IPS-18c (cell line): ENCODE data around the gene SPIRE2.

Experiments
- H3K4me3 ChIP-seq: 2 replicates; pipeline ENCODE4 v1.7.0; 2013; ENCODE audit warnings: low read depth, mild to moderate bottlenecking, low read length, moderate library complexity; ENCODE audit not compliant: insufficient read depth
- H3K9me3 ChIP-seq: one replicate; pipeline ENCODE4 v1.6.1; 2013; ENCODE audit warnings: mild to moderate bottlenecking, low read length, moderate library complexity; ENCODE audit not compliant: control insufficient read depth, insufficient read depth

The SPIRE2 gene

DNA sequence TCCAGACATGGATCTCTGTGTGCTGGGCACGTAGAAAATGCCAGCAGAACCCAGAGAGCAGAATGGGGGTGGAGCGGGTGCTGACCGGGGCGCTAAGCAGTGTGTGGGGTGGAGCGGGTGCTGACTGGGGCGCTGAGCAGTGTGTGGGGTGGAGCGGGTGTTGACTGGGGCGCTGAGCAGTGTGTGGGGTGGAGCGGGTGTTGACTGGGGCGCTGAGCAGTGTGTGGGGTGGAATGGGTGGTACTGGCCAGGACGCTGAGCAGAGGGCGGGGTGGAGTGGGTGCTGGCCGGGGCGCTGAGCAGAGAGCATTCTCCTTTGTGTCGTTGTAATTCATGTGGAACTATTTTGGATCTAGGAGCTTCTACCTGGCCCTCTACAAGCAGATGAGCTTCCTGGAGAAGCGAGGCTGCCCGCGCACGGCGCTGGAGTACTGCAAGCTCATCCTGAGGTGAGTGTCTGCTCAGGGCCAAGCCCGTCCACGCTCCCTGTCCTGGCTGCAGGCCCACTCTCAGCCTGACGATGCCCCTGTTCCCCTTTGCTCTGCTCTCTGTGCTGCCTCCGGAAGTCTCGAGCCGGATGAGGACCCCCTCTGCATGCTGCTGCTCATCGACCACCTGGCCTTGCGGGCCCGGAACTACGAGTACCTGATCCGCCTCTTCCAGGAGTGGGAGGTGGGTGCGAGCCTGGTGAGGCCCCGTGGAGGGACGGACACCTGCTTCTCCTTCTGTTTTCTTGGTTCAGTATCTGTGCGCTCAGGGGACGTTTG lies 70.1 kb downstream of the SPIRE2 start:
- Histone ChIP-seq H3K9me3 (peaks cover 2% of the 10 kb centered on the region), H3K4me3 (no peak overlapping the region)

DNA sequence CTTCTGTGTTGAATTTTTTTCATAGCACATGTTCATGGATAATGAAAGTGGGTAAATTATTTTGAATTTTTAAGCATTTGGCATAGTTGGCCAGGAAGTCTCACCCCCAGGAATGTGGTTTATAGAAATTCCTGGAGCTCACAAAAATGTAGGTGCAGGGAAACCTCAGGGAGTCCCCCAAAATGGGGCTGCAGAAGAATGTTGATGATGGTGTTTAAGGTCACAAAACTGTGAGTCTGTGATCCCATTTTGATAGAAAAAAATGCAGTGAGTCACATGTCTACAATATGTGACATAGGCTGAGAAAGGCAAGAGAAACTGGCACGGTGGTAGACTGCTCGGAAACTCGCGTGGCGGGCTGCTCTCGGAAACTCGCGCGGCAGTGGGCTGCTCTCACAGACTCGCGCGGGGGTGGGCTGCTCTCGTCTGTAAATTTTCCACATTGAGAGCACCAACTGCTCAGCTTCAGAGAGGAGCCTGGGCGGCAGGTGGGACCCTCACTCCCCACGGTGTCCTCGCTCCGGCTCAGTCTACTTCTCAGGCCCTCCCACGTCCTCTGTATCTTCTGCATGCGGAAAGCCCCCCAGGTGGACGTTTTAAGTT lies 71.7 kb downstream of the SPIRE2 start:
- H3K9me3 ChIP-seq = no peaks in the 10 kb centered on the region
- no peak overlapping the region for H3K4me3 ChIP-seq

DNA sequence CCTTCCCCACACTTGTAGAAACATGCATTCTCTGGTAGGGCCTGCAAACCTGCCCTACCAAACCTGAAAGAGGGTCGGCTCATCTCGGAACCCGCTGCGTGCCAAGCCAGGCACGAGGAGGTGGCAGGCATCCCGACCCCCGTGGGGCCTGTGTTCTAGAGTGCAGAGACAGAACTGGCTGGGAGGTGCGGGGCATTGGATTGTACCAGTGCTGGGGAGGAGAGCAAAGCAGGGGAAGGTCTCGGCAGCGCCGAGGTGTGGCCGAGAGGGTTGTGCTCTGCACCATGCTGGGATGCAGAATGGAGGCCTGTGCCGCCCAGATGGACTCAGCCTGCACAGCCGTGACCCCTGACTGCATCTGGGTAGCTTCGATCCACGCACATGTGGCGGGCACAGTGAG lies 72.6 kb downstream of the SPIRE2 start:
- H3K4me3 ChIP-seq = no peak overlapping the region
- H3K9me3 ChIP-seq = no peaks in the 10 kb centered on the region

DNA sequence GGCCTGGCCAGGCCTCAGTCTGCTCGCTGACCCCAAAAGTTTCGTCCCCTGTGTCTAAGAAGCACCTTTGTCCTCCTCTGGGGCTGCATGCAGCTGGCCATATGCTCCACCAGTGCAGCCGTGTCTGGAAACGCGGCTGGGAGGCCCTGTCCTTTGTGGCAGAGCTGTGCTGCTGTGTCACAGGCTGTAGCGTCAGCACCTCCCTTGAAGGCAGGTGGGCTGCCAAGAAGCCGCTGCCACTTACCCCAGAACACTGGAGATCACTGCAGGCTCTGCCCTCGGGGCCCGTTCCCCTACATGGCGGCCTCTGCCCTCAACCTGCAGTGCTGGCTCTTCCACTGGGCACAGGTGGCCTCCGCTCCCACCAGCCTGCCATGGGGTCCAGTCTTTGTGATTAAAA lies 74.7 kb downstream of the SPIRE2 start:
- Histone ChIP-seq H3K4me3 (no peak overlapping the region), H3K9me3 (peaks cover 3% of the 10 kb centered on the region)

DNA sequence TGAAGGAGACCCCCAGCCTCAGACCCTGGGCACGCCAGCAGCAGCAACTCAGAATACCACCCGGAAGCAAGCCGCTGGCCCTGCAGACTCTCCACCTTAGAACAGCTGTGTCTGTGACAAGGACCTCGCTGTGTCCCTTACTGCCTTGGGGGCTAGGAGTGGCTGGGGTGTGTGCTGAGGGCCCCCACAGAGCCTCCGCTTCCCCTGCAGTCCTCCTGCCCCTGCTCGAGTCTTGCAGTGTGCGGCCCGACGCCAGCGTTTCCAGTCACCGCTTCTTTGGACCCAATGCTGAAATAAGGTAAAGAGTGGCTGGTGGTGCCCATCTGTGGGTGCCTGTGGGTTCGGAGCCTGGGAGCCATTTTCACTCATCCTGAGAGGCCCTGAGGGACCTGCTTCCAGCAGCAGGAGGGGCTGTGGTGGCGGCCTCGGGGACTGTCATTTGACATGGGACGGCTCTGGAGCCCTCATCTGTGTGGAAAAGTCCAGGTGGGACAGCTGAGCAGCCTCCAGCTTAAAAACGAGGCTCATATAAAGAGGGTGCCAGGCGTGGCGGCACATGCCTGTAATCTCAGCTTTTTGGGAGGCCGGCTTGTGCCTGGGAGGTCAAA lies 75.7 kb downstream of the SPIRE2 start:
- Histone ChIP-seq H3K4me3 (no peak overlapping the region), H3K9me3 (peaks cover 3% of the 10 kb centered on the region)

DNA sequence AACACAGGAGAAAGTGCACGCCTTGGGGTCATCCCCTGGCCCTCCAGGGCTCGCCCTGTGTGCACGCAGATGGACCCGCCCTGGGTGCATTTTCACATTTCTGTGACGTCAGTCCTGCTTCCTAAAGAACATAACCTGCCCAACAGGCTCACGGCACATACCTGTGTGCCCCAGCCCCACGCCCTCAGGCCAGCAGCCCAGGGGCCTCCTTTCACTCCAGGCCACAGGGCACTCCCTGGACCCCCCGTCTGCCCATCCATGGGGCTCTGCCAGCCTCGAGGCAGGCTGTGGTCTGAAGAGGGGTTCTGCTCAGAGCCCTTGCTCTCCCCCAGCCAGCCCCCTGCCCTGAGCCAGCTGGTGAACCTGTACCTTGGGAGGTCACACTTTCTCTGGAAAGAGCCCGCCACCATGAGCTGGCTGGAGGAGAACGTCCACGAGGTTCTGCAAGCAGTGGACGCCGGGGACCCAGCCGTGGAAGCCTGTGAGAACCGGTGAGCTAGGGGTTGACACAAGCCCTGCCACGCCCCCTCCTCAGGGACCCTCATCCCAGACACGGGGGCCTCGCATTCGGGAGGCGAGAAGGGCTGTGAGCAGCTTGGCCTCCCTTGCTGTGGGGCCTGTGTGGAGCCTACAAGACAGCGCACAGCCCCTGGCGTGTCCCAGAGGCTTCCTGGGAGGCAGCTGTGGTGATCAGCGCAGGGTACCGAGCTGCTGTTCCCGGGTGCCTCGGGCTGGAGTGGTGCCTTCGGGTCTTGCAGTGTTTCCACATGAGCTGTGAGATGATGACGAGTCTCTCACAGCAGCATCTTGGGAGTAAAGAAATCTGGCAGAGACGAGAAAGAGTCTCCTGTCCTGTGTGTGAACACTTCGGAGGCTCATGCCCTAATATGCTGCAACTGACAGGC lies 76.6 kb downstream of the SPIRE2 start:
- peaks cover 3% of the 10 kb centered on the region for H3K9me3 ChIP-seq
- no peak overlapping the region for H3K4me3 ChIP-seq

DNA sequence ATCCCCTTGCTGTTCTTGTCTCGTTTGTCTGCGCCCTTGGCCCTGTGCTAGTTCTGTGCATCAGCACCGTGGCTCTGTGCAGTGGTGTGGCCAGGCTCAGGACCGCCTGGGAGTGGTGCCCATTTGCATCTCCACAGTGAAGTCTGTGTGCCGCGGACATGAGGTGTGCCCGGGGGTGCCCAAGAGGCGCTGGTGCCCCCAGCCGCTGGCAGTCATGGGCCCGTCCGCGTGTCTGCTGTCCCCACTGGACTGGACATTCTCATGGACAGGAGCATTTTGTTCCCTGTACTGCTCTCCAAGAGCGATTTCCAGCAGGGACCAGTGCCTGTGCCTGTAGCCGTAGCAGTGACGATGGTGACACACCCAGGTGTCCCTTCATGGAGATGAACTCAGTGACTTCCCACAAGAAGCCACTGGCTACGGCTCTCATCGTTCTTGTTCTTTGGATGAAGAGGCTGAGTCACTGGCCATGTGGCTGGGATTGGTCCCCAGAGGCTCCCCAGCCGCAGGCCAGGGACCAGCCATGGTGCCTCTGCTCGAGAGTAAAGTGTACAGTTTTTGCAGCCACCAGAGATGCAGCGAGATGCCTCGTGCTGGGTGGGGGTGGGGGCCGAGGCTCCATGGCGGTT lies 77.3 kb downstream of the SPIRE2 start:
- peaks cover 3% of the 10 kb centered on the region for H3K9me3 ChIP-seq
- H3K4me3 ChIP-seq = no peak overlapping the region

DNA sequence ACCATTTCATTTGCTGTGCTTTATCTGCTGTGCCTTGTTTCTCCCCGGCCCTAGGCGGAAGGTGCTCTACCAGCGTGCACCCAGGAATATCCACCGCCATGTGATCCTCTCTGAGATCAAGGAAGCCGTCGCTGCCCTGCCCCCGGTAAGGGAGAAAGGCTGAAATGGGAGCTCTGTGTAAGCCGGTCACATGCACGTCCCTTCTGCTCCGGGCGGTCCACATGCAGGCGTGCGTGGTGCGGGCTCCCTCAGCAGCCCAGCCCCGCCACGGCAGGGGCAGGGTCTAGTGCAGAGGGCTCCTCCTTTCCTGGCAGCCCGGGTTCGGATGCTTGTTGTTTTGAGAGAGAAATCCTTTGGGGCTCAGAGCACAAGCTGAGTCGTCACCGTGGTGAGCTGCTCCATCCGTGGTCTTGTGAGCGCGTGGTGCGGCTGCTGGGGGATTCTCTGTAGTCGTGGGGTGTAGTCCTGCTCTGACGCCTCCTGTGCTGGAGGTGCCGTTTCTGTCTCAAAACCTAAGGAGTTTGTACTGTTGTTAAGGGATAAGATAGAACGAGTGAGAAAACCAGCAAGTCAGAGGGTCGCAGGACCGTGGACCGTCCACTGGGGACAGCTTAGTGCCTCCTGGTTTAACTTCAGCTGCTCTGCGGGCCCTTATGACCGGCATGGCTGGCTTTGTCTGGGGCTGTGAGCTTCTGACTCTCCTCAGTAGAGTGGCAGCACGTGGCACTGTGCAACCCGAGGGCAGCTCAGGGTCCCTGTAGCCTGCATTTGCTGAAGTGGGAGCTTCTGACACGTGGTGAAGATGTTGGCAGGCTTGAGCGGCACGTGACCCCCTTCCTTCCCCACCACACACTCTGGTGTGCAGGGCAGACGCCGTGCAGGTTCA lies 78.1 kb downstream of the SPIRE2 start:
- Histone ChIP-seq H3K9me3 (peaks cover 3% of the 10 kb centered on the region), H3K4me3 (no peak overlapping the region)

DNA sequence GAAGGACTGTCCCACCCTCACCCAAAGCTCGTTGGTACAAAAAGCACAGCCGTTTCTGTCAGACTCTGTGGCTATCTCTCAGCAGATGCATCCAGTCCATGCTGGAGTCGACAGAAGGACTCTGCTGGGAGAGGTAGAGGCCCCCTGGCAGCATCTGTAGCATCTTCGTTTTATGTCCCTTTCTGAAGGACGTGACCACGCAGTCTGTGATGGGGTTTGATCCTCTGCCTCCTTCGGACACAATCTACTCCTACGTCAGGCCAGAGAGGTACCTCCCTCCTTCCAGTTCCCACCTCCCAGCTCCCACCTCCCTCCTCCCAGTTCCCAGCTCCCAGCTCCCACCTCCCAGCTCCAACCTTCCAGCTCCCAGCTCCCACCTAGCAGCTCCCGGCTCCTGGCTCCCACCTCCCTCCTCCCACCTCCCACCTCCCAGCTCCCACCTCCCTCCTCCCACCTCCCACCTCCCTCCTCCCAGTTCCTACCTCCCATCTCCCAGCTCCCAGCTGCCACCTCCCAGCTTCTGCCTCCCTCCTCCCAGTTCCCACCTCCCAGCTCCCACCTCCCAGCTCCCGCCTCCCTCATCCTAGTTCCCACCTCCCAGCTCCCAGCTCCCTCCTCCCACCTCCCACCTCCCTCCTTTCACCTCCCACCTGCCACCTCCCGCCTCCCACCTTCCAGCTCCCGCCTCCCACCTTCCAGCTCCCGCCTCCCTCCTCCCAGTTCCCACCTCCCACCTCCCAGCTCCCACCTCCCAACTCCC lies 79.0 kb downstream of the SPIRE2 start:
- H3K4me3 ChIP-seq = no peak overlapping the region

DNA sequence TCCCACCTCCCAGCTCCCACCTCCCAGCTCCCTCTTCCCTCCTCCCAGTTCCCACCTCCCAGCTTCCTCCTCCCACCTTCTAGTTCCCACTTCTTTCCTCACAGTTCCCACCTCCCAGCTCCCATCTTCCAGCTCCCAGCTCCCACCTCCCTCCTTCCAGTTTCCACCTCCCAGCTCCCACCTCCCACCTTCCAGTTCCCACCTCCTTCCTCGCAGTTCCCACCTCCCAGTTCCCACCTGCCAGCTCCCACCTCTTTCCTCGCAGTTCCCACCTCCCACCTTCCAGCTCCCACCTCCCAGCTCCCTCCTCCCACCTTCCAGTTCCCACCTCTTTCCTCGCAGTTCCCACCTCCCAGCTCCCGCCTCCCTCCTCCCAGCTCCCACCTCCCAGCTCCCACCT lies 80.0 kb downstream of the SPIRE2 start:
- H3K4me3 ChIP-seq = no peak overlapping the region
- peaks cover 3% of the 10 kb centered on the region for H3K9me3 ChIP-seq

More for the DNA sequence above, 79.0 kb downstream of the SPIRE2 start:
- peaks cover 3% of the 10 kb centered on the region for H3K9me3 ChIP-seq

DNA sequence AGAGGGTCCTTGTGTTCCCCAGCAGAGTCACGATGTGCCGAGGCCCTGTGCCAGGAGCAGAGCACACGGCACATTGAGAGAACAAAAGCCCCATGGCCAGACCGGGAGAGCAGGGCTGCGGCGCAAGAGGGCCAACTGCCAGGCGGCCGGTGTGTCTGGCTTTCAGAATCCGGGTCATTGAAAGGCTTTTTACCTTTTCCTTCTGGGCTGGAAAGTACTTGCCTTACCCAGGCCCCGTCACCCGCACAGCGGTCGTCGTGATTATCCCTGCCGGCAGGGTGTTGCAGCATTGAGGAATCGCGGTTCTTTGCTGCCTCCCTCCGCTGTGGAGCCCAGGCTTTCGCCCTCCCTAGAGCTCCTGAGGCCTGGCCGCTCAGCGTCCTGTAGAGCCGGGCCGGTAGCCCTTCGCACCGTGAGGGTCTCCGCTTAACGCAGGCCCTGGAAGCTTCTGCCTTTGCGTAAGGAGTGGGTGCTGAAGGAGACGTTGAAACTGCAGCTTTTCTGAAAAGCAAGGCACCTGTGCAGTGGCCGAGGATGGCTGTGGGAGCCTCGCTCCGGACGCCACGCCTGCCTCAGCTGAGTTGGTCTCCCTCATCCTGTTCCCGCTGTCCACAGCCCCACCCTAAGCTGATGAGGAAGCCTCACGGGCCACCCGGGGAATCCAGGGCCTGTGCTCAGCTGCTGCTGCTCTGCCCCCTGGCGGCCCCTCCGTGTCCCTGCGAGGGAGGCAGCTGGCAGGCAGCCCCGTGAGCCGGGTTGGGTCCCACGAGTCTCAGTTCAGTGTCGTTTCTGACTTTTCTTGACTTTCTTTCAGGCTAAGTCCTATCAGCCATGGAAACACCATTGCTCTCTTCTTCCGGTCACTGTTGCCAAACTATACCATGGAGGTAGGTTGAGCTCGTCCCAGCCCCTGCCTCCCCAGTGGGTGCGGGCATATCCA lies 81.8 kb downstream of the SPIRE2 start:
- Histone ChIP-seq H3K4me3 (no peak overlapping the region), H3K9me3 (peaks cover 3% of the 10 kb centered on the region)

DNA sequence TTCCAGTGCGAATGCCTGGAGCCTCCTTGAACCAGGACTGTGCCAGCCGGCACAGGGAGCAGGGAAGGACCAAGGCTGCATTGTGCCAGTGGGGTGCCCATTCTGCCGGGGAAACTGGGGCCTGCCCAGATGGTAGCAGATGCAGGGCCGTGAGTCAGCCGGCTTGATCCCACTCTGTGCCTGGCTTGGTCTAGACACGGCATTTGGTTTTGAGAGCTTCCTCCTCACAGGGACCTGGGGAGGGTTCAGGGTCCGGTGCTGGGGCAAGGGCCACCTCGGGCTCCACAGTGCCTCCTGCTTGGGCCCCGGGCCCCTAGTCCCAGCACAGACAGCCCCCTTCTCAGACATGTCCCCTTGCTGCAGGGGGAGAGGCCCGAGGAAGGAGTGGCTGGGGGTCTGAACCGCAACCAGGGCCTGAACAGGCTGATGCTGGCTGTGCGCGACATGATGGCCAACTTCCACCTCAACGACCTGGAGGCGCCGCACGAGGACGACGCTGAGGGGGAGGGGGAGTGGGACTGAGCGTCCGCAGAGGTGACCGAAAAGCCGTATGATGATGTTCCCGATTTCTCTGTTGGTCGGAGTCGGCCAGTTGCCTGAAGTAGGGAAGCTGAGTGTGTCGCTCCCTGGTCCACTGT lies 82.6 kb downstream of the SPIRE2 start:
- Histone ChIP-seq H3K9me3 (peaks cover 3% of the 10 kb centered on the region), H3K4me3 (no peak overlapping the region)

DNA sequence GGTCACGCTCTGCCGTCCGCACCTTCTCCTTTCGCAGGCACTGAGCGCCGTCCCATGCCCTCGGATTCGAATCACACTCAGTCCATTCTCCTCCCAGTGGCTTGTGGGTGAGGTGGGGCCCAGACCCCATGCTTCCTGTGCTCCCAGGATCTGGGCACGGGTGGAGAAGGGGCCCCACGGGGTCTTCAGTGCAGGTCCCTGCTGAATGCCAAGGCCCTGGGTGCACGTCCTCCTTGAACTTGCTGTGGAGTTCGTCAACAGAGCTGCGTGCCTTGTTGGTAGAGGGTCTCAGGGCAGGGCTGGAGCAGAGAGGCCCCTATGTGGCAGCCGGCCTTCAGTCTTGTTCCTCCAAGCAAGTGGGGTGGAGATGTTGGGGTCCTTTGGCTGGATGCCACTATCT lies 83.1 kb downstream of the SPIRE2 start:
- Histone ChIP-seq H3K9me3 (peaks cover 3% of the 10 kb centered on the region), H3K4me3 (no peak overlapping the region)

DNA sequence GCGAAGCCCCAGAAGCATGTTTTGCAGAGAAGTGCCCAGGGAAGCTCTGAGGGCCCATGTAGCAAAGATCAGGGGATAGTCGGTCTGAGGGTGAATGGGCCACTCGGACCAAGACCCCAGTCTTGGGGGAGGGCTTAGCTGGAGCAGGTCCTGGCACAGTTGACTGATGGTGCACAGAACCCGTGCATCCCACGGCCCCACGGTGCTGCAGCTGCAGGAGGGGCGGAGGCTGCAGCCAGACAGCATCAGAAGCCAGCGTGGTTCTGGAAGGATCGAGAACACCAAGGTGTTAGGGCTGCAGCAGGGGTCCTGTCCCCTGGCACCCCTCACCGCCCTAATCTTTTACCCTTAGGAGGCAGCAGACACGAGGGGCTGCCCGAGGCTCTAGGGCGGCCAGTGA lies 83.9 kb downstream of the SPIRE2 start:
- H3K9me3 ChIP-seq = no peaks in the 10 kb centered on the region

More for the DNA sequence above, 83.9 kb downstream of the SPIRE2 start:
- no peak overlapping the region for H3K4me3 ChIP-seq
